HL-60 (cell line): ENCODE measurements around the gene SDC4.

Experiments used
- POLR2AphosphoS5 ChIP-seq: IDR thresholded peaks from 2 replicates; pipeline ENCODE4 v1.6.1; 2012; ENCODE audit warnings: low read depth
- TF ChIP-seq, protein P1 (sequence below): IDR thresholded peaks from one replicate; pipeline ENCODE4 v1.5.1; 2011; ENCODE audit warnings: low read length, control low read depth, inconsistent platforms; ENCODE audit not compliant: insufficient read depth

DNA sequence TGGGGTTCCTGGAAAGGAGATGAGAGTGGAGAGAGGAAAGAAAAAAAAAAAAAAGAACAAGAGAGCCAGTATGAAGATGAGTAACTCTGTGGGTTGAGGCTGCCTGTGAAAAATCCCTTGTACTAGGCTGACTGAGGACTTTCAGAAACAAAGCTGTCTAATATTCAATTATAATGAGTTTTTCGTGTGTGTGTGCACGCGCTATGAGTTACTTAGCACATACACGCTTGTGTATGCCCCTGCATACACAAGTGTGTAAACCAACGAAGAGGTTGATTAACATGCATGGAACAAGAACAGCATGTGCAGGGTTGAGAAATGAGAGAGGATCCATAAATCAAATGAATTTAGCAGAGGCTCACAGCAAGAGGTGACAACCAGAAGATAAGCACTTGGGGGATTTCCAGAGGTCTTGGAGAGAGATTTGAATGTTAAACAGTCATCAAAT lies 46.4 kb downstream of the SDC4 start:
- no peak for TF ChIP-seq POLR2AphosphoS5
- TF ChIP-seq, protein P1, sequence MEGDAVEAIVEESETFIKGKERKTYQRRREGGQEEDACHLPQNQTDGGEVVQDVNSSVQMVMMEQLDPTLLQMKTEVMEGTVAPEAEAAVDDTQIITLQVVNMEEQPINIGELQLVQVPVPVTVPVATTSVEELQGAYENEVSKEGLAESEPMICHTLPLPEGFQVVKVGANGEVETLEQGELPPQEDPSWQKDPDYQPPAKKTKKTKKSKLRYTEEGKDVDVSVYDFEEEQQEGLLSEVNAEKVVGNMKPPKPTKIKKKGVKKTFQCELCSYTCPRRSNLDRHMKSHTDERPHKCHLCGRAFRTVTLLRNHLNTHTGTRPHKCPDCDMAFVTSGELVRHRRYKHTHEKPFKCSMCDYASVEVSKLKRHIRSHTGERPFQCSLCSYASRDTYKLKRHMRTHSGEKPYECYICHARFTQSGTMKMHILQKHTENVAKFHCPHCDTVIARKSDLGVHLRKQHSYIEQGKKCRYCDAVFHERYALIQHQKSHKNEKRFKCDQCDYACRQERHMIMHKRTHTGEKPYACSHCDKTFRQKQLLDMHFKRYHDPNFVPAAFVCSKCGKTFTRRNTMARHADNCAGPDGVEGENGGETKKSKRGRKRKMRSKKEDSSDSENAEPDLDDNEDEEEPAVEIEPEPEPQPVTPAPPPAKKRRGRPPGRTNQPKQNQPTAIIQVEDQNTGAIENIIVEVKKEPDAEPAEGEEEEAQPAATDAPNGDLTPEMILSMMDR, result no peak
